Neural cell (in vitro differentiated cells): Measurements from ENCODE around the gene NACC2.

Experiments
- CTCF ChIP-seq: fragments of 450-650 bp; IDR thresholded peaks from 2 replicates; pipeline ENCODE4 v1.5.1; 2014; ENCODE audit warnings: antibody characterized with exemption, mild to moderate bottlenecking, moderate library complexity; ENCODE audit not compliant: poor library complexity, severe bottlenecking
- EZH2 ChIP-seq: fragments of 200-600, 300-800 bp; shearing (Covaris generic), sonication (generic); IDR thresholded peaks from 2 replicates; pipeline ENCODE4 v1.6.1; 2014; ENCODE audit warnings: antibody characterized with exemption, low read length, borderline replicate concordance, mild to moderate bottlenecking; ENCODE audit not compliant: insufficient read depth, poor library complexity, severe bottlenecking
- REST ChIP-seq: IDR thresholded peaks from 2 replicates; pipeline ENCODE4 v1.6.1; 2012; ENCODE audit warnings: borderline replicate concordance

- TF ChIP-seq CTCF (no peak), EZH2 (no peak), REST (no peak)
Observed at GRCh38 chr9:135988493-135988892, 106.6 kb downstream of the NACC2 start.
